OCI-LY1 (cell line): ENCODE data around the gene LDHAL6B.

ENCODE experiments used
- H2AFZ ChIP-seq: fragments of 200-600 bp; sonication (generic), shearing (Covaris generic); 2 replicates; pipeline ENCODE4 v1.6.0; 2014; ENCODE audit warnings: antibody characterized with exemption, mild to moderate bottlenecking, low read length
- H3F3A ChIP-seq: fragments of 200-600 bp; sonication (generic), shearing (Covaris generic); 2 replicates; pipeline ENCODE4 v1.6.0; 2014; ENCODE audit warnings: mild to moderate bottlenecking, antibody characterized with exemption, low read length, moderate library complexity; ENCODE audit not compliant: insufficient read depth
- H3K27ac ChIP-seq: fragments of 200-600 bp; sonication (generic); 2 replicates; pipeline ENCODE4 v1.5.1; 2014; ENCODE audit warnings: low read length, mixed run types, mild to moderate bottlenecking, low read depth; ENCODE audit not compliant: poor library complexity, severe bottlenecking
- H3K27me3 ChIP-seq: fragments of 200-600 bp; sonication (generic); 2 replicates; pipeline ENCODE4 v1.6.0; 2014; ENCODE audit warnings: antibody characterized with exemption, mild to moderate bottlenecking, low read length, moderate library complexity; ENCODE audit not compliant: insufficient read depth
- H3K36me3 ChIP-seq: fragments of 200-600 bp; sonication (generic); 2 replicates; pipeline ENCODE4 v1.6.1; 2014; ENCODE audit warnings: mild to moderate bottlenecking, antibody characterized with exemption, low read length, moderate library complexity, mixed read lengths; ENCODE audit not compliant: insufficient read depth
- H3K4me1 ChIP-seq: fragments of 200-600 bp; sonication (generic); 2 replicates; pipeline ENCODE4 v1.5.1; 2014; ENCODE audit warnings: mild to moderate bottlenecking, low read length, moderate library complexity; ENCODE audit not compliant: insufficient read depth, severe bottlenecking
- H3K4me2 ChIP-seq: fragments of 200-600 bp; sonication (generic), shearing (Covaris generic); 2 replicates; pipeline ENCODE4 v1.6.1; 2014; ENCODE audit warnings: low read length
- H3K4me3 ChIP-seq: fragments of 200-600 bp; sonication (generic); 2 replicates; pipeline ENCODE4 v1.5.1; 2014; ENCODE audit warnings: low read length, low read depth, mild to moderate bottlenecking, mixed read lengths; ENCODE audit not compliant: poor library complexity, severe bottlenecking
- H3K79me2 ChIP-seq: fragments of 200-600 bp; shearing (Covaris generic); 2 replicates; pipeline ENCODE4 v1.6.1; 2016; ENCODE audit warnings: mixed run types, low read length, mixed read lengths; ENCODE audit not compliant: insufficient read depth
- H3K9ac ChIP-seq: fragments of 200-600 bp; sonication (generic), shearing (Covaris generic); 2 replicates; pipeline ENCODE4 v1.6.1; 2014; ENCODE audit warnings: mild to moderate bottlenecking, low read length, mixed read lengths
- H3K9me2 ChIP-seq: fragments of 200-600 bp; sonication (generic), shearing (Covaris generic); 2 replicates; pipeline ENCODE4 v1.6.1; 2014; ENCODE audit warnings: low read depth, mild to moderate bottlenecking, low read length, mixed read lengths
- H3K9me3 ChIP-seq: fragments of 200-600 bp; shearing (Covaris generic); 2 replicates; pipeline ENCODE4 v1.6.1; 2014; ENCODE audit warnings: low read length, mixed read lengths
- H4K20me1 ChIP-seq: fragments of 200-600 bp; sonication (generic), shearing (Covaris generic); 2 replicates; pipeline ENCODE4 v1.6.0; 2016; ENCODE audit warnings: mild to moderate bottlenecking, low read length; ENCODE audit not compliant: insufficient read depth
- EZH2 ChIP-seq: fragments of 200-600 bp; sonication (generic), shearing (Covaris generic); IDR thresholded peaks from 2 replicates; pipeline ENCODE4 v1.8.0; 2017; ENCODE audit warnings: borderline replicate concordance, mixed run types, mild to moderate bottlenecking, antibody characterized with exemption, low read length, moderate library complexity, mixed read lengths
- TF ChIP-seq, protein P1 (sequence below): fragments of 200-600 bp; sonication (generic), shearing (Covaris generic); IDR thresholded peaks from 2 replicates; pipeline ENCODE4 v1.5.1; 2017; ENCODE audit warnings: mild to moderate bottlenecking, antibody characterized with exemption, low read length, moderate library complexity, mixed read lengths

The LDHAL6B gene

DNA sequence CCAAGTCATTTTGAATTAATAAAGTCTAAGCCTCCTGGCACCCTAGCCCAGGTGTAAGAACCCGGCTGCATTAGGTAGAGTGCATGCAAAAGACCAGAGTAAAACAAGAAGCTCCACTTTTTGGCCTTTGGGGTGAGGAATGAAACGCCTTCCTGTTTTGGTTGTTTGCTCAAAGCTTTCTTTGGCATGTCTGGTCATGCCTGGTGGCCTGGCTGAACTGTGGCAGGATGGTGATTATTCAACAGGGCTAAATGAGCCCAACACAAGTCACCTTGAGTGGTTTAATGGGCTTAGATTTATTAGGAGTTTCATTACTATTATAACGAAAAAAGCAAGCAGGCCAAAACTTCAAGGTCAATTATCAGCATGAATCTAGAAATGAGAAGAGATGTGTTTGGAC lies 40.9 kb upstream of the LDHAL6B start:
- no peak overlapping the region for H3K9ac ChIP-seq
- peak overlapping the region; percentile 3; the same call in 1 of the 2 replicates for H3K4me2 ChIP-seq
- no peak overlapping the region for H3K4me3 ChIP-seq
- no peaks in the 10 kb centered on the region for H3K9me2 ChIP-seq
- H3K27ac ChIP-seq, result peak overlapping the region; percentile 84
- H3K79me2 ChIP-seq, result no peaks in the 10 kb centered on the region
- H3F3A ChIP-seq, result no peaks in the 10 kb centered on the region
- H3K9me3 ChIP-seq, result no peaks in the 10 kb centered on the region
- H4K20me1 ChIP-seq, result no peaks in the 10 kb centered on the region
- H2AFZ ChIP-seq, result no peak overlapping the region
- TF ChIP-seq, protein P1, sequence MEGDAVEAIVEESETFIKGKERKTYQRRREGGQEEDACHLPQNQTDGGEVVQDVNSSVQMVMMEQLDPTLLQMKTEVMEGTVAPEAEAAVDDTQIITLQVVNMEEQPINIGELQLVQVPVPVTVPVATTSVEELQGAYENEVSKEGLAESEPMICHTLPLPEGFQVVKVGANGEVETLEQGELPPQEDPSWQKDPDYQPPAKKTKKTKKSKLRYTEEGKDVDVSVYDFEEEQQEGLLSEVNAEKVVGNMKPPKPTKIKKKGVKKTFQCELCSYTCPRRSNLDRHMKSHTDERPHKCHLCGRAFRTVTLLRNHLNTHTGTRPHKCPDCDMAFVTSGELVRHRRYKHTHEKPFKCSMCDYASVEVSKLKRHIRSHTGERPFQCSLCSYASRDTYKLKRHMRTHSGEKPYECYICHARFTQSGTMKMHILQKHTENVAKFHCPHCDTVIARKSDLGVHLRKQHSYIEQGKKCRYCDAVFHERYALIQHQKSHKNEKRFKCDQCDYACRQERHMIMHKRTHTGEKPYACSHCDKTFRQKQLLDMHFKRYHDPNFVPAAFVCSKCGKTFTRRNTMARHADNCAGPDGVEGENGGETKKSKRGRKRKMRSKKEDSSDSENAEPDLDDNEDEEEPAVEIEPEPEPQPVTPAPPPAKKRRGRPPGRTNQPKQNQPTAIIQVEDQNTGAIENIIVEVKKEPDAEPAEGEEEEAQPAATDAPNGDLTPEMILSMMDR, result no peak
- TF ChIP-seq EZH2, result no peak
- peaks cover 31% of the 10 kb centered on the region for H3K4me1 ChIP-seq
- peaks cover 56% of the 10 kb centered on the region; the same call in 1 of the 2 replicates for H3K36me3 ChIP-seq
- H3K27me3 ChIP-seq, result no peaks in the 10 kb centered on the region

DNA sequence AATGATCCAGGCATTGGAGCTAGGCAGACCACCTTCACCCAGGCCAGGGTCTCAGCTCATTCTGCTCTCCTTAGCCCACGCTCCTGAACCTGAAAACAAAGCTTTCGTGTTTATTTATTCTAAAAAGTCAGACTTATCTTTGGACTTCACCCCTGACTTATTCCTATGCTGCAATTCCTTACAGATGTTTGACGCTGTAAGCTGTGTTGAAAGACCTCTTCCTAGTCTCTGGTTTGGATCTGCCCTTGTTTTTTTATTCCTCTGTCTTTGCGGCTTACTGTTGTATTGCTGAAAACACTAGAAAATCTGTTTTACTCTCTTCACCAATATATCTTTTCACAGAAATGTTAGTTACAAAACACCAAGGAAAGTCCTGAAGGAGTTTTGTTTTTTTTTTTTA lies 40.5 kb upstream of the LDHAL6B start:
- Histone ChIP-seq H3F3A (no peaks in the 10 kb centered on the region), H3K4me3 (no peak overlapping the region), H3K9me3 (no peaks in the 10 kb centered on the region), H3K4me2 (peak overlapping the region; percentile 3; the same call in 1 of the 2 replicates), H3K4me1 (peaks cover 27% of the 10 kb centered on the region), H2AFZ (no peak overlapping the region), H3K9ac (no peak overlapping the region), H3K27me3 (no peaks in the 10 kb centered on the region), H3K79me2 (no peaks in the 10 kb centered on the region), H4K20me1 (no peaks in the 10 kb centered on the region), H3K9me2 (no peaks in the 10 kb centered on the region), H3K27ac (peak overlapping the region; percentile 84), H3K36me3 (peaks cover 57% of the 10 kb centered on the region; the same call in 1 of the 2 replicates)
- TF ChIP-seq EZH2, result no peak
- TF ChIP-seq, protein P1, result no peak

DNA sequence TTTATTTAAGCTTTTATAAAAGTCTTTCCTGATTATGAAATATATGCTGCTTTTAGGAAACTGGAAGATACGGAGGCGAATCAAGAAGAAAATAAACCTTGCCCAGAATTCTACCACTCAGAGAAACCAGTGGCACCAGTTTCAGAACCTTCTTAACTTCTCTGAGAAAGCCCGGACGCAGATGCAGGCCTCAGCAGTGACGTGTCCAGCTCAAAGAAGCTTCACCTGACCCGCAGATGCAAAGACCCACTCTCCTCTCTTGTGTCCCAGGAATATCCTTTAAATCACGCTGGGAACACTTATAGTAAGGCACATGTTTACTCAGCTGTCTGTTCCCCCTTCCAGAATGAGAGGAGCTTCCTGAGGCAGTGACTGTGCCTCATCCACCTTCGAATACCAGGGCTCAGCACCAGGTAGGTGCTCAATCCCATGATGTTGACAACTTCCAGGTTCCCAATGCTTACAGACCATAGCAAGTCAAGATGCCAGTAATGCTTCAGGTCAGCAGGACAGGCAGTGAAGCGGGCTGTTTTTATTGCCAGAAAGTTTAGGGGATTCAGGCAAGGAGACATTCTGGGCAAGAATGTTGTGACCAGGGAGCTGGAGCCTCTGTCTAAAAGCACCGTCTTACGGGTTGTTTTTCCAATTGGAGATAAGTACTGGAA lies 39.9 kb upstream of the LDHAL6B start:
- Histone ChIP-seq H3K27me3 (no peaks in the 10 kb centered on the region), H3K4me3 (no peak overlapping the region), H3K9me2 (no peaks in the 10 kb centered on the region), H3K9ac (no peak overlapping the region), H3K9me3 (no peaks in the 10 kb centered on the region), H3K4me2 (no peak overlapping the region), H3K27ac (peak overlapping the region; percentile 84), H4K20me1 (no peaks in the 10 kb centered on the region), H2AFZ (no peak overlapping the region), H3K36me3 (peaks cover 62% of the 10 kb centered on the region; the same call in 1 of the 2 replicates), H3K4me1 (peaks cover 21% of the 10 kb centered on the region), H3K79me2 (no peaks in the 10 kb centered on the region), H3F3A (no peaks in the 10 kb centered on the region)
- TF ChIP-seq, protein P1, result no peak
- TF ChIP-seq EZH2, result no peak
